ENCODE data around the gene RAD50.

GRCh38 chr5:132677191-132677590 is 120.4 kb downstream of the RAD50 start:
- TF ChIP-seq, protein P1, sequence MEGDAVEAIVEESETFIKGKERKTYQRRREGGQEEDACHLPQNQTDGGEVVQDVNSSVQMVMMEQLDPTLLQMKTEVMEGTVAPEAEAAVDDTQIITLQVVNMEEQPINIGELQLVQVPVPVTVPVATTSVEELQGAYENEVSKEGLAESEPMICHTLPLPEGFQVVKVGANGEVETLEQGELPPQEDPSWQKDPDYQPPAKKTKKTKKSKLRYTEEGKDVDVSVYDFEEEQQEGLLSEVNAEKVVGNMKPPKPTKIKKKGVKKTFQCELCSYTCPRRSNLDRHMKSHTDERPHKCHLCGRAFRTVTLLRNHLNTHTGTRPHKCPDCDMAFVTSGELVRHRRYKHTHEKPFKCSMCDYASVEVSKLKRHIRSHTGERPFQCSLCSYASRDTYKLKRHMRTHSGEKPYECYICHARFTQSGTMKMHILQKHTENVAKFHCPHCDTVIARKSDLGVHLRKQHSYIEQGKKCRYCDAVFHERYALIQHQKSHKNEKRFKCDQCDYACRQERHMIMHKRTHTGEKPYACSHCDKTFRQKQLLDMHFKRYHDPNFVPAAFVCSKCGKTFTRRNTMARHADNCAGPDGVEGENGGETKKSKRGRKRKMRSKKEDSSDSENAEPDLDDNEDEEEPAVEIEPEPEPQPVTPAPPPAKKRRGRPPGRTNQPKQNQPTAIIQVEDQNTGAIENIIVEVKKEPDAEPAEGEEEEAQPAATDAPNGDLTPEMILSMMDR (IDR thresholded peaks at IDR 0.05) = no peak
- no peak for TF ChIP-seq POLR2A (IDR thresholded peaks at IDR 0.05)
